Lung microvascular endothelial cell (primary cell): ENCODE measurements around the gene KCNK7. TPM values are rescaled to one million over a fixed set of nuclear protein-coding genes. Genes with fewer than 3 reads are reported as not detected.
"Not testable (repeated sequence)": the region's sequence is repeated elsewhere in the genome, so short reads cannot be mapped to it uniquely, and the experiment has no call there.

ENCODE experiments used
- DNase-seq, 2 donors: peaks; one replicate each; pipeline versions ENCODE4 v3.0.0 to v3.0.0-alpha.2; 2010; ENCODE audit warnings: low read depth in 2 of 2
- total RNA-seq: library from RNA; depleted of rRNA; stranded (reverse); fragments of >200 nt; gene quantifications from 2 replicates; pipeline ENCODE4 v1.2.1, GENCODE V29; 2014

The KCNK7 gene, protein sequence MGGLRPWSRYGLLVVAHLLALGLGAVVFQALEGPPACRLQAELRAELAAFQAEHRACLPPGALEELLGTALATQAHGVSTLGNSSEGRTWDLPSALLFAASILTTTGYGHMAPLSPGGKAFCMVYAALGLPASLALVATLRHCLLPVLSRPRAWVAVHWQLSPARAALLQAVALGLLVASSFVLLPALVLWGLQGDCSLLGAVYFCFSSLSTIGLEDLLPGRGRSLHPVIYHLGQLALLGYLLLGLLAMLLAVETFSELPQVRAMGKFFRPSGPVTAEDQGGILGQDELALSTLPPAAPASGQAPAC
- under 0.01 and 0.20 TPM in 2 replicates for total RNA-seq

DNA sequence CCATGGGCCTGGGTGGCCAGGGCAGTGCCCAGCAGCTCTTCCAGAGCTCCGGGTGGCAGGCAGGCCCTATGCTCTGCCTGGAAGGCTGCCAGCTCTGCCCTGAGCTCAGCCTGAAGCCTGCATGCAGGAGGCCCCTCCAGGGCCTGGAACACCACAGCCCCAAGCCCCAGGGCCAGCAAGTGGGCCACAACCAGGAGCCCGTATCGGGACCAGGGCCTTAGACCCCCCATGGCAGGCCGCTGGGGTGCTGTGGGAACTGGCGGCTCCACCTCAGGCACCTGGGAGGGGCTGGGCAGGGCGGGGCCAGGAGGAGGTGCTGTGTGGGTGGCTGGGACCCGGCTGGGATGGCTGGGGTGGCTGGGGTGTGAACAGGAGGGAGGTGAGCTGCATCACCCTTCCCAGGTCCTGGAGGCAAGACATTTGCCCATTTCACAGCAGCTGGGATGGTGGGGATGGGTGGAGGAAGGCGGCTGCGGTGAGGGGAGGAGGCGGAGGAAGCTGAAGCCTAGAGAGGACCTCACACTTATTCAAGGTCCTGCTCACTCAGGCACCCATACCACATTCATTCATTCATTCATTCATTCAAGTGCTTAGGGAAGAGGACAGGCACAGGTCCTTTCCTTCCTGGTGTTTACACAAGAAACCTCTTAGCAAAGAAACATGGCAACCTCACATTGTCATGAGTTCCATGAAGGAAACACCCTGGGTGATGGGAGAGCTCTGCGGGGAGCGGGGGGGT is at the start of gene KCNK7:
Gene KCNK7 (minus strand): TSS at position 258 of the 739 bp plus-strand sequence. CDS start 28 bp downstream, at position 230.
- DNase-seq, result no peak

DNA sequence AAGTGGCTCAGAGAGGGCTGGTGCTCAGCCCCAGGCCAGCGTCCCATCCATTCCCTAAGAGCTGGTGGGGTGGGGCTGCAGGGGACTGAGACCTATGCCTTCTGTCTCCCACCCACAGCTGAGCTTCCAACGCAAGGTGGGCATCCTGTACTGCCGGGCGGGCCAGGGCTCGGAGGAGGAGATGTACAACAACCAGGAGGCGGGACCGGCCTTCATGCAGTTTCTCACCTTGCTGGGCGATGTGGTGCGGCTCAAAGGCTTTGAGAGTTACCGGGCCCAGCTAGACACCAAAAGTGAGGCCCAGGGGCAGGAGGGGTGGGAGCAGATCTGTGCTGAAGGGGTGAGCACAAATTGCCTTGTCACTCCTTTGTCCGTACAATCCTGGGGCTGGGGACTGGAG is 49.2 kb upstream of the KCNK7 start:
- no peak for DNase-seq

DNA sequence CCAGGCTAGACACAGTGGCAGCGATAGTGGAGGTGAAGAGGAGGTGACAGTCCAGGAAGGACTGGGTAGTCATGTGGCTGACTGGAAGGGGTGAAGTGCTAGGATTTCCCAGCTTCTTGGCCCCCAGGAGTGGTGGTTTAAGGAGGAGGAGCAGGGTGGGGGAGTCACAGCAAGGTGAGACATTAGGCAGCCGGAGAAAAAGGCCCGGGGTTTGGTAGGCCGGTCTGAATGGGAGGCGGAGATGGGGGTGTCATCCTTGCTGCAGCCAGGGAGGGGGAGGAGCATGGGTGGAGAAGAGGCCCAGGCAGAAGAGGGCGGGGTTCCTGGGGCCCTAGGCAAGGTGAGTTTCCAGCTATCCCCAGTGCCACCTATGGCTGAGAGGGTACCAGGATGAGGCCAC is 48.4 kb upstream of the KCNK7 start:
- DNase-seq, result no peak

DNA sequence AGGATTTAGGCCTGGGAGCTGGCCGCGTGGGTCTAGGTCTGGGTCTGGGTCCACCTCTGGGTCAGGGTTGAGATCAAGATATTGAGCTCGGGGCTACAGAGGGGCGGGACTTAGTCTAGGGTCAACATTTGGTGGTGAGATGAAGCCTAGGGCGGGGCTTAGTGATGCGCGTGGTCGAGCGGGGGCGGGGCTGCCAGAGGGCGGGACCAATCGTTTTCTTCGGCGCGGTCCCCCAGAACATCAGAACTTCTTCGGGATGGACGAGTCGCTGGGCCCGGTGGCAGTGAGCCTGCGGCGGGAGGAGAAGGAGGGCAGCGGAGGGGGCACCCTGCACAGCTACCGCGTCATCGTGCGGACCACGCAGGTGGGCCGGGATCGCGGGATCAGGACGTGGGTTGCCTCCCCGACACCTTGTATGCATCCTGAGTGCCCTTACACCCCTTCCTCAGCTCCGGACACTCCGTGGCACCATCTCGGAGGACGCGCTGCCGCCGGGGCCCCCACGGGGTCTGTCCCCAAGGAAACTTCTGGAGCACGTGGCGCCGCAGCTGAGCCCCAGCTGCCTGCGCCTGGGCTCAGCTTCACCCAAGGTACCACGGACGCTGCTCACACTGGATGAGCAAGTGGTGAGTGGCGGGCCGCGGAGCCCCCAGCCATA is 46.5 kb upstream of the KCNK7 start:
- DNase-seq, result no peak

DNA sequence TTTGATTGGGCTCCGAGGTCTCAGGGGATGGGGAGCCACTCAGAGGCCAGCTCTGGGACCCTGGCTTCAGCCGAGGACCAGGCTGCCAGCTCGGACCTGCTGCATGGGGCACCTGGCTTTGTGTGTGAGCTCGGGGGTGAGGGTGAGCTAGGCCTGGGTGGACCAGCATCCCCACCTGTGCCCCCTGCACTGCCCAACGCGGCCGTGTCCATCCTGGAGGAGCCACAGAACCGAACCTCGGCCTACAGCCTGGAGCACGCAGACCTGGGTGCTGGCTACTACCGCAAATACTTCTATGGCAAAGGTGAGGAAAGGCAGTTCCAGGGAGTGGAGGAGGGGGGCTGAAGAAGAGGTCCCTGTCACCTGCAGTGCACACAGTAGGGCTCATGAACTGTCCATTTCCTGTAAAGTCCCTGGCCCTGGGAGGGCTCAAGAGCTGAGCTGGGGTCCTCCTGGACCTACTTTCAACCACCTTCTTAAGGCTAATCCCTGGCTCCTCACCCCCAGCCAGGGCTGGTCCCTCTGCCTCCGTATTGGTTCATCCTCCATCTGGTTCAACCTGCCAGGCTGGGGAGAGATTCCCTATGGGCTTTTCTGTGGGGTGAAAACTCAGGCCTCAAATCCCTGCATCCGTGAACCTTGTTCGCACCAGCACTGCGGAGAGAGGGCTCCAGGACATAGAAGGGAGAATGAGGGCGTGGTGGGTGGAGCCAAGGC is 45.9 kb upstream of the KCNK7 start:
- DNase-seq, result no peak

DNA sequence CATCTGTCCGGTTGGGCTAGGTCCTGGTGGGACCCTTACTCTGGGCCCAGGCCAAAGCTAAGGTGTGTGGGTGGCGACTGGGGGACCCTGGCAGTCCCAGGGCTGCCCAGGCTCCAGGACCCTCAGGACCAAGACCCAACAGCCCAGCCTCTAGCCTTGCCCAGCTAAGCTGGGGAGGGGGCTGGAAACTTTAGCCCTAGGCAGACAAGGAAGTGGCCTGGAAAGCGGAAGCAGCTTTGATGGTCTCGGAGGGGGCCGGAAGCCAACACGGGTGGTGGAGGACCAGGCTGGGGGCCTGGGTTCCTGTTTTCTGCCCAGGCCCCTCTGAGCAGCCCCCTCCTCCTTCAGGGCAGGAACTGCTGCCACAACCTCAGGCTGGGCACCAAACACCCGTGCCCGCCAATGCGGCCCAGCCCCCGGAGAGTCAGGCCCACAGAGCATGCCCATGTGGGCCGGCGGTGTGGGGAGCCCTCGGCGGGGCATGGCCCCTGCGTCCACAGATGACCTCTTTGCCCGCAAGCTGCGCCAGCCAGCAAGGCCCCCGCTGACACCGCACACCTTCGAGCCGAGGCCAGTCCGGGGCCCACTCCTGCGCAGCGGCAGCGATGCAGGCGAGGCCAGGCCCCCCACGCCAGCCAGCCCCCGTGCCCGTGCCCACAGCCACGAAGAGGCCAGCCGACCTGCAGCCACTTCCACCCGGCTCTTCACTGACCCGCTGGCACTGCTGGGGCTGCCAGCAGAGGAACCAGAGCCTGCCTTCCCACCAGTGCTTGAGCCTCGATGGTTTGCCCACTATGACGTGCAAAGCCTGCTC is 45.1 kb upstream of the KCNK7 start:
- peak; percentile 24 to 48 for DNase-seq

DNA sequence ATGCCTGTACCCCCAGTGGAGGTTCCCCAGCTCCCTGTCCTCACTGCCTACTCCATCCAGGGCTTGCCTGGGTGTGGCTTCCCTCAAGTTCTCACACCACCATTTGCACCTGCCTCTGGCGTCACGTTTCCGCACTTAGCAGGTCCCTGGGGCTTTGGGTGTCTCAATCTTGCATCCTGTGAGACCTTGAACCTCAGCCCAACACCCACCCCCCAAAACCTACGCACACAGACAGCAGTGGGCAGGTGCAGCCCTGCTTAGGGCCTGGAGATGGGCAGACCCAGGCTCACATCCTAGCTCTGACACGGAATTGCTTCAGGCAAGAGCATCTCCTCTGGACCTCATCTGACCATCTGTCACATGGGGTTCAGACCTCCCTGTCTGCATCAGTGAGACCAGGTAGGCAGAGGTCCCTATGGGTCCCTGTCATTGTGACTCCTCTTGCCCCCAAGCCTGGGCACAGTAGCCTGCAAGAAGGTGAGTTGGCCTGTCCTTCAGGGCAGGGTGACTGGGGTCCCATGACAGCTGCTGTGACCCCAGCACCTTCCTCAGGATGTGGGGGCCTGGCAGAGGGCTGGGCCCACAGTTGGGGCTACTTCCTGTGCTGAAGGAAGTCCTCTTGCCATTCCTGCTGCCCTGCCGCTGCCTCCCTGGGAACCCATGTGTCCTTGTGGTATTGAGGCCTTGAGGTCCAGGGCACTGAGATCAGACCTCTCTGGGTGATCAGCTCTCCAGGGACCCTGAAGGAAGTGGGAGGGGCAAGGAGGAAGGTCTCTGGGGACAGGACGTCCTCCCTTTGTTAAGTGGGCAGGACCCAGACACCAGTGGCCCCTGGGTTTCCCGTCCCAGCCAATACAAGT is 44.3 kb upstream of the KCNK7 start:
- DNase-seq, result peak; percentile 43 to 44

DNA sequence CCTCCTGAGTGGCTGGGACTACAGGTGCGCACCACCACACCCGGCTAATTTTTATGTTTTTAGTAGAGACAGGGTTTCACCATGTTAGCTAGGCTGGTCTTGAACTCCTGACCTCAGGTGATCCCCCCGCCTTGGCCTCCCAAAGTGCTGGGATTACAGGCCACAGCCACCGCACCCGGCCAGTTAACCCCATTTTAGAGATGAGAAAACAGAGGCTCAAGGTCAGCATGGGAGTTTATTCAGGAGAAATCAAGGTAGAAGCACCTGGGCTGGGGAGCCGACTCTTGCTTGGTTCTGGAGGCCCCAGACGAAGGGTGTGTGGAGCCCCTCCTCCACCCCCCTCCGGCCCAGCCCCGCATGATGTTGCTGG is 43.6 kb upstream of the KCNK7 start:
- DNase-seq, result not testable (repeated sequence)

DNA sequence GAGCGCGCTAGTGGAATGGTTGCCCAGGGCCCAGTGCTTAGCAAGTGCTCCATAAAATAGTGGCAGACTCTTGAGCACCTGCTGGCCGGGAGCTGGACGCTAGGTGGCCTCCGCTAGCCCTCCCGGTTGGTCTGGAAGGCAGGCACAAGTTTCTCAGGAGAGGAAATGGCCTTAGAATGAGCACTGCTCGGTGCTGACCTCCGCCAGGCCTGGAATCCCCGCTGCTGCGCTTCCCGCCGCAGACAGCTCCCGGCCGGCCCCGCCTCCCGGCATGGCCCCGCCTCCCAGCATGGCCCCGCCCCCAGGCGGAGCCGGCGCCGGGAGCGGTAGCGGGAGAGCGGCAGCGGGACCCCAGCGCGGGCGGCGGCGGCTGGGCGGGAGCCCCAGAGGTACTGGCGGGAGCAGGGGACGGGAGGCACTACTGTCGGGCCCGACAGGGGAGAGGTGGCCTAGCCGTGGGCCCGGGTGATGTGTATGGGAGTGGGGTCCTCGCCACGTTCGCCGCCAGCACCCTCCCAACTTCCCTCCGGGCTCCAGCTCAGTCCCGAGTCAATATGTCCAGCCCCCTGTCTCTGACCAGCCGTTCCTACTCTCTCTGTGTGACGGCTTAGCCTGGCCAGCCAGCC is 42.3 kb upstream of the KCNK7 start, which contains the start of gene SIPA1:
Gene SIPA1 (plus strand): TSS at position 308 of the 626 bp plus-strand sequence. CDS start 2,821 bp downstream, outside the sequence.
- DNase-seq, result peak; percentile 91 to 97

DNA sequence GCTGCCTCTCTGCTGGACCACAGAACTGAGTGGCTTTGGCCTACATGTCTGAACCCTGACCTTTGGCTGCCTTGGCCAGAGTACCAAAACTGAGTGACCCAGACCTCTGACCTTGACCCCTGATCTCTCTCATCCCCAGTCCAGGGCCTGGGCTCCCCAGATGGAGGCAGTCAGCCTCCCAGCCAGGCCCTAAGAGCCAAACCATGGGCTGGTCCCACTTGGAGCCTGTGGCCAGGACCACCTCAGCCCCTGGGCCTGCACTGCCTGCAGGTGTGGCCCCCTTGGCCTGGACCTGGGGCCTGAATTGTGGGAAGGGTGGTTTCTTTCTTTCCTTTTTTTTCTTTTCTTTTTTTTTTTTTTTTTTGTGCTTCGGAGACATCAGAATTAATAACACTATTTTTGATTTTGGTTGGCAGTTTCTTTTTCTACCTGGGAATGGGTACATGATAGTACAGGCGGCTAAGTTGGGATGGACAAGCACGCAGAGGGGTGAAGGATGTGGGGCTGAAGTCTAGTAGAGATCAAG is 41.5 kb upstream of the KCNK7 start:
- no peak for DNase-seq

DNA sequence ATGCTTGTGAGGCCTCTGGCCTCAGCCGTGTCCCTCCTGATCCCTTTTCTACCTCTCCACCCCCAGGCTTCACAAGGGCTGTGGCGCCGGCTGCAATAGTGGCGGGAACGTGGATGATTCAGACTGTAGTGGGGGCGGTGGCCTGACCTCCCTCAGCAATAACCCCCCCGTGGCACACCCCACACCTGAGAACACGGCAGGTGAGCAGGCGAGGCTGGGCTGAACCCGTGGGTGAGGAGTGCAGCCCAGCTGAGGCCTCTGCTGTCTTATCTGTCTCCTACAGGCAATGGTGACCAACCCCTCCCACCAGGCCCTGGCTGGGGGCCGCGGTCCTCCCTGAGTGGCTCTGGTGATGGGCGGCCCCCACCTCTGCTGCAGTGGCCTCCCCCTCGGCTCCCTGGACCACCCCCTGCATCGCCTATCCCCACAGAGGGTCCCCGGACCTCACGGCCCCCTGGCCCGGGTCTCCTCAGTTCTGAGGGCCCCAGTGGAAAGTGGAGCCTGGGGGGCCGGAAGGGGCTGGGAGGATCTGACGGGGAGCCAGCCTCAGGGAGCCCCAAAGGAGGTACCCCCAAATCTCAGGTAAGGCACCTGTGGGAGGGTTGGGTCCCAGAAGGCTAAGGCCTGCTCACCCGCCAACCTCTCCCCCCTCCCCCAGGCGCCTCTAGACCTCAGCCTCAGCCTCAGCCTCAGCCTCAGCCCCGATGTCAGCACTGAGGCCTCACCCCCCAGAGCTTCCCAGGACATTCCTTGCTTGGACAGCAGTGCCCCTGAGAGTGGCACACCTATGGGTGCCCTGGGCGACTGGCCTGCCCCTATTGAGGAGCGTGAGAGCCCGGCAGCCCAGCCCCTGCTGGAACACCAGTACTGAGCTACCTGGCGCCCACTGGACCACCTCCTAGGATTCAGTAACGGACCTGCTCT is 40.8 kb upstream of the KCNK7 start:
- no peak for DNase-seq

DNA sequence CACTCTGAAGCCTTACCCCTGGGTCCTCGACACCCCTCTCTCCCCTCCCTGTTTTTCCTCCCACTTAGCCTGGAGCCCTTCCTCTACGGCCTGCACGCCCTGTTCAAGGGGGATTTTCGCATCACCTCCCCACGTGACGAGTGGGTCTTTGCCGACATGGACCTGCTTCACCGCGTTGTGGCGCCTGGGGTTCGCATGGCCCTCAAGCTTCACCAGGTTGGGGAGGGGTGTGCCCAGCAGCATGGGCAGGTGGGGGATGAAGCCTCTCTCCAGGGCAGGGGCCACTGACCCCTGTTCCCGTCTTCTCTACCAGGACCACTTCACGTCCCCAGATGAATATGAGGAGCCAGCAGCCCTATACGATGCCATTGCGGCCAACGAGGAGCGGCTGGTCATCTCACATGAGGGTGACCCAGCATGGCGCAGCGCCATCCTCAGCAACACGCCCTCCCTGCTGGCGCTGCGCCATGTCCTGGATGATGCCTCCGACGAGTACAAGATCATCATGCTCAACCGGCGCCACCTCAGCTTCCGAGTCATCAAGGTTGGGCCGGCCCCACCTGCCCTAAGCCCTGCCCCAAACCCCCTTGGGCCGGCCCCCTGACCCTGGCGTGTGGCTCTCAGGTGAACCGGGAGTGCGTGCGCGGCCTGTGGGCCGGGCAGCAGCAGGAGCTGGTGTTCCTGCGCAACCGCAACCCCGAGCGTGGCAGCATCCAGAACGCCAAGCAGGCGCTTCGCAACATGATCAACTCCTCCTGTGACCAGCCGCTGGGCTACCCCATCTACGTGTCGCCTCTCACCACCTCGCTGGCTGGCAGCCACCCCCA is 39.5 kb upstream of the KCNK7 start:
- DNase-seq, result no peak

DNA sequence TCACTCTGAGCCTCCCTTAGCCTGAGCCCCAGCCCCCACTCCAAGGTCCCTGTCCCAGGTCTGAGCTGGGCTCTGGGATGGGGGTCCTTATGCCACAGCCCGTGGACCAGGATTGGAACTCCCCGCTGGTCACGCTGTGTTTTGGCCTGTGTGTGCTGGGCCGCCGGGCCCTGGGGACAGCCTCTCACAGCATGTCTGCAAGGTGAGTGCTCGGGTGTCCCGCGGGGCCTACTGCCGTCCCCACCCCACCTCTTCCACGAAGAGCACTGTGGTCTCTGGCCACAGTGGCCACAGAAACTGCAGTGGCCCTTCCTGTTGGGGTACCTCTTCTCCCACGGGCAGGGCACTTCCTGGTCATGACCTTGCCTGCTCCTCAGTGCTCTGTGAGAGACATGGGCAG is 38.8 kb upstream of the KCNK7 start:
- DNase-seq, result no peak

DNA sequence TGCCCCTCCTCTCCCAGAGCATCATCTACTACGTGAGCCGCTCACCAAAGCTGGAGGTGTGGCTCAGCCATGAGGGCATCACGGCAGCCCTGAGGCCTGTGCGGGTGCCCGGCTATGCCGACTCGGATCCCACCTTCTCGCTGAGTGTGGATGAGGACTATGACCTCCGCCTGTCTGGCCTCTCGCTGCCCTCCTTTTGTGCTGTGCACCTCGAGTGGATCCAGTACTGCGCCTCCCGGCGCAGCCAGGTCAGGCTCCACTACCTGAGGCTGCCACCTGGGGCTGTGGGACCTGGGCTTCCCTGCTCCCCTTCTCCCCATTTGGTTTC is 38.5 kb upstream of the KCNK7 start:
- DNase-seq, result no peak

DNA sequence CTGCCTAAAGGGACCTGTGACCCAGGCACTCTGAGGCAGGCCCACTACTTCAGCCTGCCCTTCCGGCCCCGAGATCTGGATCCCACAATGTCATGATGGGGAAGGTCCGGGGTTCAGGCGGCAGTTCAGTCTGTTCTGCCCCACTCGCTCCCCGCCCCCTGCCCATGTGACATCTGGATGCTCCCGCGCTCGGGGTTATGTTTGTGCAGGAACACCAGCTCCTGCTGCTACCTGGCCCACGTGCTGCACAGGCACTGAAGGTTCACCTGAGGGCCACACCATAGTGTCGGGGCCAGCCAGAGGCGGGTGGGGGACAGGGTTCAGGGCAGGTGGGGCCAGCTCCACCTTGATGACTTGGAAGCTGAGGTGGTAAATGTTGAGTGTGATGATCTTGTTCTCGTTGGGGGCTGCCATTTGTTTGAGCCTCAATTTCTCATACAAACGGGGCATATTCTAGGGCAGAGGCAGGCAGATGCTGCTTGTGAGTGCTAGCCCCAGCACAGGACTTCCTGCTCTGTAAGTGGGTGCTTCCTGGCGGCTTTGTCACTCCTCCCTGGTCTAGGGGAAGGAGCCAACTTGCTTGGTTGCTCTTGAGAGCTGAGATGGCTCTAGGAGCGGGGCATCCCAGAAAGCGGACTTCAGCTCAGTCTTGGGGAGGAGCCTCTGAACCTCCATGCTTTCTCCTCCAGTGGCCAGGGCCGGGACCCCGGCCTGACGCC is 37.9 kb upstream of the KCNK7 start:
- no peak for DNase-seq

DNA sequence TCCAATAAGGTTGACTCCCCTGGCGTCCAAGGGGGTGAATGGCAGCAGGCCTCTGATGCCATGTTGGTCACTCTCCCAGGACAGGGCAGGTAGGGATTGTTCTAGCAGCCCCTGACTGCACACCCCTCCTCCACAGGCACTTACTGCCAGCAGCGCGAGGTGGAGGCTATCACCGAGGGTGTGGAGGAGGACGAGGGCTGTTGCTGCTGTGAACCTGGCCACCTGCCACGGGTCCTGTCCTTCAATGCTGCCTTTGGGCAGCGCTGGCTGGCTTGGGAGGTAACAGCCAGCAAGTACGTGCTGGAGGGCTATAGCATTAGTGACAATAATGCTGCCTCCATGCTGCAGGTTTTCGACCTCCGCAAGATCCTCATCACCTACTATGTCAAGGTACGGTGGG is 34.6 kb upstream of the KCNK7 start:
- no peak for DNase-seq

DNA sequence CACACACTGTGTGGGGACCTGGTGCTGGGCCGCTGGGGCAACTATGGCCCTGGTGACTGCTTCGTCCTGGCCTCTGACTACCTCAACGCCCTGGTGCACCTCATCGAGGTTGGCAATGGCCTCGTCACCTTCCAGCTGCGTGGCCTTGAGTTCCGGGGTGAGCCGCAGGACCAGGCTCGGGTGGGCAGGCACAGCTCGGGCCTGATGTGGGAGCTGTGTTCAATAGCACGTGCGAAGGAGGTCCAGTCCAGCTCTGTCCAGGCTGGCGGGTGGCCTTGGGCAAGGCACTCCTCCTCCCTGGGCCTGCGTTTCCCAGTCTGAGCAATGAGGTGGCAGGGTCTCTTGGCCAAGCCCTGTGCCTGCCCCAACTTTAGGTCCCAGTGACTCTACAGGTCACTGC is 34.0 kb upstream of the KCNK7 start:
- no peak for DNase-seq
